NCI-H1436 treated with DMSO at 0.1 percent for 48 hours (cell line): ENCODE results near the gene SMAD3.
"Not testable (repeated sequence)": the region's sequence is repeated elsewhere in the genome, so short reads cannot be mapped to it uniquely, and the experiment has no call there.

Experiments used
- DNase-seq: peaks from one replicate; lab custom pipeline; 2025; lab: John Stamatoyannopoulos, UW

SMAD3 gene

GRCh38 chr15:67063689-67064606, 1.5 kb upstream of the SMAD3 start:
- no peak for DNase-seq

GRCh38 chr15:67064607-67065530, 533 bp upstream of the SMAD3 start:
- DNase-seq = no peak

- DNase-seq = no peak
These were observed 898 bp downstream of the SMAD3 start for GRCh38 chr15:67066041-67066958.

- DNase-seq = no peak
These were observed 1.8 kb downstream of the SMAD3 start for GRCh38 chr15:67066959-67067853.

GRCh38 chr15:67067930-67068551, 2.6 kb downstream of the SMAD3 start:
- DNase-seq = no peak

GRCh38 chr15:67068710-67069400, 3.5 kb downstream of the SMAD3 start:
- DNase-seq = no peak

DNA sequence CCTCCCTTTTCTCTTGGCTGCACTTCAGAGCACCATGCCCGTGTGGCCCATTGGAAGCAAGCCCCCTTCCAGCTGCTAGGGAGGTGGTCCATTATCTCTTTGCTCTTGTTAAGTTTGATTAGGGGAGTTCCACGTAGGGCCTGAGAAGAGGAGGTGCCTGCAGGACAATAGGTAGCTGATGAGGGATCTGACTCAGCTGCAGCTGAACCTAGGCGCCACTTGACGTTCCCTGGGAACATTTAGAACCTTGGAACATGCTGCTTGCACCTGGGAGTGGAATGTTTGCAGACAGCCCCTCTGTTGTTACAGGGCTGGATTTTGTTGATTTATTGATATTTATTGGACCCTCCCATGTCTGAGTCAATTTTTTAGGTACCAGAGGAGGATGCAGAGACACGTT, 4.7 kb downstream of the SMAD3 start:
- no peak for DNase-seq

GRCh38 chr15:67070892-67071664, 5.7 kb downstream of the SMAD3 start:
- DNase-seq = no peak

DNA sequence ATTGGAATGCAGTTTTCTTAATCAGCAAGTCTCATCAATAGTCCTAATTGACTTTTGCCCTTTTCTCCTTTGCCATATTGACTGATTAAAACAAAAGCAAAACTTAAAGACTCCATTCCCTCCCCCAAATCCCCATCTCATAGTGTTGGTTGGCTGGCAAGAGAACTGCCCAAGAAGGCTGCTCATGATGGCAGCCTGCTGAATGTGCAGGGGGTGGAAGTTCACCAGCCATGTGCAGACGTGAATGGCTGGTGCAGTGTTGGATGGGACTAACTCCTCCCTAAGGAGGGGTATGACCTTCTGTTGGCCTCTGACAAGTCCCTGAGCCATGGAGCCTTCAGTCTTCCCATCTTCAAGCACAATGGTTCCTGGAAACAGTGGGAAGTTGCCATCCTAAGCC, 7.0 kb downstream of the SMAD3 start:
- DNase-seq = no peak

DNA sequence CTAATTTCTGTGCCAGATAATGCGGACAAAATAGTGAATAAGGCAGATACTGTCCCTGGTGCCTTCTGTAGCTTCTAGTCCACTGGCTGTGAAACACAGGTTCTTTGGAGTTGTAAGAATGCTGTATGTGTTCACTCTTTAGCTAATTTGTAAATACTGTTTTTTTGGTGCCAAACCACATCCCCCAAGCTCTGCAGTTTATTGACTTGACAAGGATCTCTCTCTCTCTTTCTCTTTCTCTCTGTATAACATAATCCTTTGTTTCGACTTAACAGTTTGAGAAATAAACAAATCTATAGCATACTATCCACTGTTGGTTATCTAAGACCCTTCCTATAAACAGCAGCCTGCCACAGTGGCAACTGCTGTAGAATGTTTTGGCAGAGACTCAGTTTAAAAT, 7.6 kb downstream of the SMAD3 start:
- no peak for DNase-seq

GRCh38 chr15:67074886-67075229, 9.5 kb downstream of the SMAD3 start:
- DNase-seq = no peak

- DNase-seq = not testable (repeated sequence)
These were observed 10.2 kb downstream of the SMAD3 start for GRCh38 chr15:67075555-67076135.

DNA sequence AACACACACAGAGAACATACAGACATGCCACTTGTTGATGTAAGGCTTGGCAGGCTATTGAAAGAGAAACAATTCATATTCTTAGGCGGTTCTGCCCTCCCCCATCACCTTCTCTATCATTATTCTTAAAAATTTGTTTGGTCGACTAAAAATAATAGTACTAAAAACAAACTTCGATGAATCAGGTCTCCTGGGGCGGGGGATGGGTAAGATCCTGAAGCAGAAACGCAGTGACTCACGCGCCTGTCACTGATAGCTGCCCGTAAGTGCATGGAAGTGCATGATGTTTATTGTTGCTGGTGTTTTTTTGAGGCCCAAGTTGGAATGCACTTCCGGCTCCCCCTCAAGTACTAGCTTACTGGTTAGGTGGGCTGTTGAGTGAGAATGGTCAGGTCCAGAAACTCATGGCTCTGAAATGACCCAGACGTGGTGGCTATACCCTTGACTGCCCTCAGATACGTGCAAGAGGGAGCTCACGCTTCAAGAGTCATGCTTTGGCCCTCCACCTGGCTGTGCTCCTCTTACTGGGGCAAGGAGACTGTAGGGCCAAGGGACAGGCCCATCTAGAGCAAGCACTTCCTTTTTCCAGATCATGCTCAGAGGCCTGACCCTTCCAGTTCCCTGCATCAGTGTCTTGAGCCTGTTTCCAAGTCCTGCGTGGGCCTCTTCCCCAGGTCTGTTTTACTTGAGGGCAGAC, 10.9 kb downstream of the SMAD3 start:
- no peak for DNase-seq

DNA sequence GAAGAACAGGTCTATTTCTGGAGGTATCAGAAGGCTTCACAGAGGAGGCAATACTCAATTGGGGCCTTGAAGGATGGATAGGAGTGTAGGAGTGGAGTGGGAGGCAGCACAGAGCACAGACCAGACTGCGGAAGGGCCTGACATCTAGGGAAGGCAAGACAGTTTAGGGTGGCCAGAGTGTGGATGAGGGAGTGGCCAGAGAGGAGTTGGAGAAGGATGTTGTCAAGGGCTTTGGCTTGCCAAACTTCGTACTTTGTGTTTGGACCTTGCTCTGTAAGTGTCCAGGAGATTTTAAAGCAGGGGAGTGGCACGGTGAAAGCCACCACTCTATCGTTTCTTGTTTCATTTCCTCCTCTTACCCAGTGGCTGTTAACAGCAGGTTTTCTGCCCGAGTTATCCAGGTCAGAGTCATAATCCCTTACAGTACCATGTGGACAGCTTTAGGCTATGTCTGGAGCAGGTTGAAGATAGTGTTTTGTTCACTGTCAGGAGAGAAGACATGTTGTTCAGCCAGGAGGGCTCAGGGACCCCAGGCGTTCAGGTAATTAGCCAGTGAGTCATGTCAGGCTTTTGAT, 12.3 kb downstream of the SMAD3 start:
- no peak for DNase-seq

- no peak for DNase-seq
These were observed 14.0 kb downstream of the SMAD3 start for GRCh38 chr15:67079361-67079760.

GRCh38 chr15:67080118-67080899, 14.9 kb downstream of the SMAD3 start:
- no peak for DNase-seq
